ENCODE measurements around the gene WTIP. TPM values are rescaled to one million over a fixed set of nuclear protein-coding genes. Genes with fewer than 3 reads are reported as not detected.
A peak's percentile ranks its signal among the peaks of the same experiment; 100 is the strongest.

Gene WTIP
- total RNA-seq, 1 donor from 2014 or later: 40.3 TPM

DNA sequence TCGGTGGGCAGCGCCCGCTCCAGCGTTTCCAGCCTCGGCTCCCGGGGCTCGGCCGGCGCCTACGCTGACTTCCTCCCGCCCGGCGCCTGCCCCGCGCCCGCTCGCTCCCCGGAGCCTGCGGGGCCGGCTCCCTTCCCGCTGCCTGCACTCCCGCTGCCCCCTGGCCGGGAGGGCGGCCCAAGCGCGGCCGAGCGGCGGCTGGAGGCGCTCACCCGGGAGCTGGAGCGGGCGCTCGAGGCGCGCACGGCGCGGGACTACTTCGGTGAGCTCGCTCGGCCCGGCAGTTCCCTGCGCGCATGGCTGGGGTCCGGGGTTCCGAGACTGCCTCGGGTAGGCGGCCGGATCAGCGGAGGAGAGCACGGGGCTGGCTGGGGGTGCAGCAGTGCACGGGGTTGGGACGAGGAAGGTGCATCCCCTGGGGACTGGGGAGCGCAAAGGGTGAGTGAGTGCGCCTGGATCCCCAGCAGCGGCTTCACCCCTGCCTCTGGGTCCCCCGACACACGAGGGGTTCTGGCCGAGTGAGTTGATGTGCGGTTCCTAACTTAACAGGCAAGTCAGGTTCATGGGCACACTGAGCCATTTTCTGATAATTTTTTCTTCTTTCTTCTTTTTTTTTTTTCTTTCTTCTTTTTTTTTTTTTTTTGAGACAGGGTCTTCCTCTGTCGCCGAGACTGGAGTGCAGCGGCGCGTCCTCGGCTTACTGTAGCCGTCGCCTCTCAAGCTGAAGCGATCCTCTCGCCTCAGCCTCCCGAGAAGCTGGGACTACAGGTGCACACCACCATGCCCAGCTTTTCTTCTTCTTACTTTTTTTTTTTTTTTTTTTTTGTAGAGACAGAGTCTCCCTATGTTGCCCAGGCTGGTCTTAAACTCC lies 1.1 kb downstream of the WTIP start:
- FAIRE-seq (no peak), DNase-seq (ENCODE audit: low read depth) (no peak)
- no peaks in the 10 kb centered on the region for H3K27me3 ChIP-seq (ENCODE audit: control insufficient read depth, insufficient read depth, low read length)
- TF ChIP-seq, protein P1, sequence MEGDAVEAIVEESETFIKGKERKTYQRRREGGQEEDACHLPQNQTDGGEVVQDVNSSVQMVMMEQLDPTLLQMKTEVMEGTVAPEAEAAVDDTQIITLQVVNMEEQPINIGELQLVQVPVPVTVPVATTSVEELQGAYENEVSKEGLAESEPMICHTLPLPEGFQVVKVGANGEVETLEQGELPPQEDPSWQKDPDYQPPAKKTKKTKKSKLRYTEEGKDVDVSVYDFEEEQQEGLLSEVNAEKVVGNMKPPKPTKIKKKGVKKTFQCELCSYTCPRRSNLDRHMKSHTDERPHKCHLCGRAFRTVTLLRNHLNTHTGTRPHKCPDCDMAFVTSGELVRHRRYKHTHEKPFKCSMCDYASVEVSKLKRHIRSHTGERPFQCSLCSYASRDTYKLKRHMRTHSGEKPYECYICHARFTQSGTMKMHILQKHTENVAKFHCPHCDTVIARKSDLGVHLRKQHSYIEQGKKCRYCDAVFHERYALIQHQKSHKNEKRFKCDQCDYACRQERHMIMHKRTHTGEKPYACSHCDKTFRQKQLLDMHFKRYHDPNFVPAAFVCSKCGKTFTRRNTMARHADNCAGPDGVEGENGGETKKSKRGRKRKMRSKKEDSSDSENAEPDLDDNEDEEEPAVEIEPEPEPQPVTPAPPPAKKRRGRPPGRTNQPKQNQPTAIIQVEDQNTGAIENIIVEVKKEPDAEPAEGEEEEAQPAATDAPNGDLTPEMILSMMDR (IDR thresholded peaks at IDR 0.05; ENCODE audit: insufficient read depth, low read length, severe bottlenecking): no peak
- H3K4me3 ChIP-seq (ENCODE audit: low read depth, low read length): peak overlapping the region; percentile 58
- no peaks in the 10 kb centered on the region for H3K36me3 ChIP-seq (ENCODE audit: control insufficient read depth, insufficient read depth, low read length)

DNA sequence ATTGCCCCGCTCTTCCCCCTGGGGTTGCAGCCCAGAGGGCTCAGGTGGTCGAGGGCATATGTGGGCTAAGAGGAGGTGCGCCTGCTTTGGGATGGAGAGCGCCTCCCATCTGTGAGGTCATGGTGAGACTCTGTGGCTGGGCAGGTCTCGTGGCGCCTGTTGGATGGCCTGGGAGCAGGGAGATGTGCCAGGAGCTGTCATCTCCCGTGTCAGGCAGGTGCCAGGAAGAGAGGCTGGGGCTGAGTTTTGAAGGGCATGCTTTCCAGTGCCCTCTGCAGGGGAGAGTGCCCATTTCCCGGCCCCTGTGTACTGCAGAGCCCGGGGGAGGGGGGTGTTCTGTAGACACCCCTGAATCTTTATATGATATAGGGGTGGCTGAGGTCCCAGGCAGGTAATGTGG lies 2.8 kb downstream of the WTIP start:
- FAIRE-seq (no peak), DNase-seq (ENCODE audit: low read depth) (no peak)
- Histone ChIP-seq H3K4me3 (ENCODE audit: low read depth, low read length) (no peak overlapping the region), H3K36me3 (ENCODE audit: control insufficient read depth, insufficient read depth, low read length) (peaks cover 1% of the 10 kb centered on the region), H3K27me3 (ENCODE audit: control insufficient read depth, insufficient read depth, low read length) (no peaks in the 10 kb centered on the region)
- TF ChIP-seq, protein P1 (IDR thresholded peaks at IDR 0.05; ENCODE audit: insufficient read depth, low read length, severe bottlenecking): no peak

DNA sequence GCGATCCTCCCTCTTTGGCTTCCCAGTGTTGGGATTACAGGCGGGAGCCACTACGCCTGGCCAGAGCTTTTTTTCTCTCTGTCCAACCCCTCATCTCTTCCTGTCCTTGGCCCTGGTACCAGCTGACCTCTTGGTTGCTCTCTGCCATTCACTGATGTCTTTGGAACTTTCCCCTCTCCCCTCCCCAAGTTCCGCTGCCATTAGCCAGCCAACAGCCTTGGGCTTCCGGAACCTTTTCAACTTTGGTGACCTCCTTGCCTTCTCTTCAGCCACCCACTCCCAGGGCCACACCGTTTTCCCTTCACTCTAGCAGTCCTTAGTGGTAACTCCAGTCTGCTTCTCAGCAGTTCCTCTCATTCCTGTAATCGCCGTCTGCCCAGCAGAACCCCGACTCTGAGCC lies 4.3 kb downstream of the WTIP start:
- H3K27me3 ChIP-seq (ENCODE audit: control insufficient read depth, insufficient read depth, low read length): no peaks in the 10 kb centered on the region
- DNase-seq (ENCODE audit: low read depth): no peak
- FAIRE-seq: no peak
- TF ChIP-seq, protein P1 (IDR thresholded peaks at IDR 0.05; ENCODE audit: insufficient read depth, low read length, severe bottlenecking): no peak
- no peak overlapping the region for H3K4me3 ChIP-seq (ENCODE audit: low read depth, low read length)
- peaks cover 6% of the 10 kb centered on the region for H3K36me3 ChIP-seq (ENCODE audit: control insufficient read depth, insufficient read depth, low read length)

DNA sequence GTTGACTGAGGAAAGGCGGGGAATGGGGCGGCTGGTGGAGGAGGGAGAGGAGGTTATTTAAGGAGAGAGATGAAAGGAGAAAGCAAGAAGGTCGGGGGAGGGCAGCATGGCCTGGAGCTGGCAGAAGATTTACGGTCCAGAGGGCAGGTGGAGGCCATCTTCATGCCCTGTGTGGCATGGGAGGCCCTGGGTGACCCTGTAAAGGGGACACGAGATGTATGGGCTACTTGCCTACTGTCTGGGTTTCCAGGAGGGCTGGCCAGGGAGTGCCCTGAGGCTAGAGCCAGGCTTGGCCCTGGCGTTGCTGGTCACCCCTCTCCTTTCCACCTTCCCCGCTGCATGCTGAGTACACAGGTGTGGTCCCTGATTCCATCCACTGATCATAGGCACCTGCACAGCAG lies 6.1 kb downstream of the WTIP start:
- TF ChIP-seq, protein P1 (IDR thresholded peaks at IDR 0.05; ENCODE audit: insufficient read depth, low read length, severe bottlenecking): no peak
- Histone ChIP-seq H3K36me3 (ENCODE audit: control insufficient read depth, insufficient read depth, low read length) (peaks cover 7% of the 10 kb centered on the region), H3K4me3 (ENCODE audit: low read depth, low read length) (no peak overlapping the region), H3K27me3 (ENCODE audit: control insufficient read depth, insufficient read depth, low read length) (no peaks in the 10 kb centered on the region)
- DNase-seq (ENCODE audit: low read depth) (no peak), FAIRE-seq (no peak)

DNA sequence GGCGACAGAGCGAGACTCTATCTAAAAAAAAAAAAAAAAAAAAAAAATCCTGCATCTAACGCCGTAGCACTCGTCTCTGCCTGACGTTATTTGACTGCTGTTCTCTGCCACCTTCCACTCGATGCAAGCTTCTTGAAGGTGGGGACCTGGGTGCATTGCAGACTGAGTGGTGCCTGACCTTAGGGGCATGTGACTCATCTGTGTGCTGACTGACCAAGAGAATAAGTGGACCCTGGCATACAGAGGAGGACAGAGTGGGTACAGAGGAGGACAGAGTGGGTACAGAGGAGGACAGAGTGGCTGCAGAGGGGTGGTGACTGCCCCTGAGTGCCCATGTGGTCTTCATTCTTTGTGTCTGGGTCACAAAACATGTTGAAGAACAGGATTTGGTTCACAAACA lies 7.6 kb downstream of the WTIP start:
- FAIRE-seq (no peak), DNase-seq (ENCODE audit: low read depth) (no peak)
- no peak overlapping the region for H3K4me3 ChIP-seq (ENCODE audit: low read depth, low read length)
- TF ChIP-seq, protein P1 (IDR thresholded peaks at IDR 0.05; ENCODE audit: insufficient read depth, low read length, severe bottlenecking): no peak
- H3K36me3 ChIP-seq (ENCODE audit: control insufficient read depth, insufficient read depth, low read length): peaks cover 12% of the 10 kb centered on the region
- H3K27me3 ChIP-seq (ENCODE audit: control insufficient read depth, insufficient read depth, low read length): no peaks in the 10 kb centered on the region

All from bronchial epithelial cell (primary cell).